ENCODE data around the gene PABPN1. TPM values are rescaled to one million over a fixed set of nuclear protein-coding genes. Genes with fewer than 3 reads are reported as not detected.

Gene PABPN1
- total and polyA plus RNA-seq, 2 of the 13 experiments (the other 11 are each of a cell fraction or from before 2014, with no cell fraction given): 233 to 524 TPM

GRCh38 chr14:23301288-23301968 is 19.8 kb upstream of the PABPN1 start (continued):
- TF ChIP-seq ZNF34 (CRISPR knock-in tag; IDR thresholded peaks at IDR 0.05; ENCODE audit: borderline replicate concordance) (peak; percentile 84; the same call in 1 of the 2 replicates), RARG (CRISPR knock-in tag; IDR thresholded peaks at IDR 0.05; ENCODE audit: low read depth) (no peak), FOXM1 (CRISPR knock-in tag; IDR thresholded peaks at IDR 0.05) (no peak), ZNF354B (CRISPR knock-in tag; IDR thresholded peaks at IDR 0.05) (peak; percentile 85; the same call in 1 of the 2 replicates), ADNP (CRISPR knock-in tag; IDR thresholded peaks at IDR 0.05) (peak; percentile 97), NBN (conservative IDR thresholded peaks at IDR 0.05) (no peak), HCFC1 (IDR thresholded peaks at IDR 0.05; ENCODE audit: low read depth, low read length) (peak; percentile 46), AHDC1 (CRISPR knock-in tag; IDR thresholded peaks at IDR 0.05; ENCODE audit: borderline replicate concordance) (no peak), ZNF543 (CRISPR knock-in tag; IDR thresholded peaks at IDR 0.05) (no peak), ZFP41 (CRISPR knock-in tag; IDR thresholded peaks at IDR 0.05; ENCODE audit: borderline replicate concordance) (no peak), JARID2 (CRISPR knock-in tag; IDR thresholded peaks at IDR 0.05; ENCODE audit: insufficient replicate concordance) (peak; percentile 93), ZNF557 (CRISPR knock-in tag; IDR thresholded peaks at IDR 0.05) (peak; percentile 60; the same call in 1 of the 2 replicates), MIER2 (CRISPR knock-in tag; IDR thresholded peaks at IDR 0.05) (peak; percentile 87), ARNTL (CRISPR knock-in tag; IDR thresholded peaks at IDR 0.05) (no peak), ZNF18 (CRISPR knock-in tag; IDR thresholded peaks at IDR 0.05; ENCODE audit: insufficient replicate concordance) (peak; percentile 3), ATF2 (CRISPR knock-in tag; IDR thresholded peaks at IDR 0.05) (peak; percentile 75), ZFP82 (CRISPR knock-in tag; IDR thresholded peaks at IDR 0.05; ENCODE audit: borderline replicate concordance) (no peak)
- TF ChIP-seq, protein P1, sequence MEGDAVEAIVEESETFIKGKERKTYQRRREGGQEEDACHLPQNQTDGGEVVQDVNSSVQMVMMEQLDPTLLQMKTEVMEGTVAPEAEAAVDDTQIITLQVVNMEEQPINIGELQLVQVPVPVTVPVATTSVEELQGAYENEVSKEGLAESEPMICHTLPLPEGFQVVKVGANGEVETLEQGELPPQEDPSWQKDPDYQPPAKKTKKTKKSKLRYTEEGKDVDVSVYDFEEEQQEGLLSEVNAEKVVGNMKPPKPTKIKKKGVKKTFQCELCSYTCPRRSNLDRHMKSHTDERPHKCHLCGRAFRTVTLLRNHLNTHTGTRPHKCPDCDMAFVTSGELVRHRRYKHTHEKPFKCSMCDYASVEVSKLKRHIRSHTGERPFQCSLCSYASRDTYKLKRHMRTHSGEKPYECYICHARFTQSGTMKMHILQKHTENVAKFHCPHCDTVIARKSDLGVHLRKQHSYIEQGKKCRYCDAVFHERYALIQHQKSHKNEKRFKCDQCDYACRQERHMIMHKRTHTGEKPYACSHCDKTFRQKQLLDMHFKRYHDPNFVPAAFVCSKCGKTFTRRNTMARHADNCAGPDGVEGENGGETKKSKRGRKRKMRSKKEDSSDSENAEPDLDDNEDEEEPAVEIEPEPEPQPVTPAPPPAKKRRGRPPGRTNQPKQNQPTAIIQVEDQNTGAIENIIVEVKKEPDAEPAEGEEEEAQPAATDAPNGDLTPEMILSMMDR (CRISPR knock-in tag; IDR thresholded peaks at IDR 0.05): peak; percentile 92
